ENCODE data around the gene MT1A.
"Not testable (repeated sequence)": the region's sequence is repeated elsewhere in the genome, so short reads cannot be mapped to it uniquely, and the experiment has no call there.

The MT1A gene

GRCh38 chr16:56610609-56611111, 27.8 kb upstream of the MT1A start:
- DNase-seq: no peak

- no peak for DNase-seq
Measured at GRCh38 chr16:56611281-56611833, 27.1 kb upstream of the MT1A start.

- DNase-seq: no peak
Measured at GRCh38 chr16:56613706-56614105, 24.8 kb upstream of the MT1A start.

- no peak for DNase-seq
Measured at GRCh38 chr16:56614549-56614991, 23.9 kb upstream of the MT1A start.

GRCh38 chr16:56615353-56615752, 23.1 kb upstream of the MT1A start:
- DNase-seq: no peak

GRCh38 chr16:56616608-56617211, 21.8 kb upstream of the MT1A start:
- DNase-seq: no peak

- DNase-seq: peak; percentile 40
Measured at GRCh38 chr16:56617212-56618085, 21.0 kb upstream of the MT1A start.

GRCh38 chr16:56618138-56618537, 20.3 kb upstream of the MT1A start:
- DNase-seq: no peak

GRCh38 chr16:56620339-56620897, 18.0 kb upstream of the MT1A start:
- DNase-seq: no peak

- DNase-seq: not testable (repeated sequence)
Measured at GRCh38 chr16:56621665-56622445, 16.6 kb upstream of the MT1A start.

- not testable (repeated sequence) for DNase-seq
Measured at GRCh38 chr16:56623184-56623583, 15.3 kb upstream of the MT1A start.

- DNase-seq: no peak
Measured at GRCh38 chr16:56623637-56624036, 14.8 kb upstream of the MT1A start.

- no peak for DNase-seq
Measured at GRCh38 chr16:56625140-56625942, 13.1 kb upstream of the MT1A start, which contains the start of gene MT1E. Gene MT1E (plus strand): TSS chr16:56625781. CDS start chr16:56625852, 71 bp downstream.

- DNase-seq: no peak
Measured at GRCh38 chr16:56625943-56626654, 12.4 kb upstream of the MT1A start.

GRCh38 chr16:56626685-56627084, 11.8 kb upstream of the MT1A start:
- DNase-seq: no peak

- no peak for DNase-seq
Measured at GRCh38 chr16:56628486-56629350, 9.7 kb upstream of the MT1A start.

GRCh38 chr16:56629531-56629930, 8.9 kb upstream of the MT1A start:
- no peak for DNase-seq

GRCh38 chr16:56630134-56630533, 8.3 kb upstream of the MT1A start:
- no peak for DNase-seq

GRCh38 chr16:56631197-56631596, 7.3 kb upstream of the MT1A start:
- DNase-seq: no peak

- no peak for DNase-seq
Measured at GRCh38 chr16:56631832-56632155, 6.7 kb upstream of the MT1A start.

Measured in activated gamma-delta T cell (primary cell).